ENCODE results near the gene MAPK1. TPM values are rescaled to one million over a fixed set of nuclear protein-coding genes. Genes with fewer than 3 reads are reported as not detected.
A peak's percentile ranks its signal among the peaks of the same experiment; 100 is the strongest.
"Not testable (repeated sequence)": the region's sequence is repeated elsewhere in the genome, so short reads cannot be mapped to it uniquely, and the experiment has no call there.

MAPK1 gene
- total and polyA plus RNA-seq, 5 donors, result 14.8 to 126 (median 123) TPM

- H3K4me1 ChIP-seq (ENCODE audit: control insufficient read depth, insufficient read depth, low read length); H3K4me3 ChIP-seq (ENCODE audit: low read length); intact Hi-C loops (cut with DNase I); H3K27ac ChIP-seq (ENCODE audit: low read length); DNase-seq; H3K9me3 ChIP-seq (ENCODE audit: control insufficient read depth, low read length); H3K27me3 ChIP-seq (ENCODE audit: control insufficient read depth, insufficient read depth); ATAC-seq: not testable (repeated sequence)
- 96% methylated on average over 15 of the region's 15 CpGs for WGBS
Observed at GRCh38 chr22:21721195-21721852, 146.1 kb downstream of the MAPK1 start.

- WGBS, result 97% methylated on average over 10 of the region's 10 CpGs
Observed at GRCh38 chr22:21720191-21720859, 147.1 kb downstream of the MAPK1 start.

GRCh38 chr22:21719024-21719423, 148.4 kb downstream of the MAPK1 start:
- DNase-seq, result no peak

More at GRCh38 chr22:21720191-21720859, 147.1 kb downstream of the MAPK1 start:
- ATAC-seq; H3K4me3 ChIP-seq (ENCODE audit: low read length); intact Hi-C loops (cut with DNase I); H3K4me1 ChIP-seq (ENCODE audit: control insufficient read depth, insufficient read depth, low read length); H3K27ac ChIP-seq (ENCODE audit: low read length); H3K9me3 ChIP-seq (ENCODE audit: control insufficient read depth, low read length); H3K27me3 ChIP-seq (ENCODE audit: control insufficient read depth, insufficient read depth); DNase-seq: not testable (repeated sequence)

GRCh38 chr22:21718499-21718898, 148.9 kb downstream of the MAPK1 start:
- H3K27ac ChIP-seq (ENCODE audit: low read length), result no peak overlapping the region
- intact Hi-C loops (cut with DNase I), result no loop called here

More at GRCh38 chr22:21719024-21719423, 148.4 kb downstream of the MAPK1 start:
- ATAC-seq, result no peak
- Histone ChIP-seq H3K4me1 (ENCODE audit: control insufficient read depth, insufficient read depth, low read length) (no peaks in the 10 kb centered on the region), H3K9me3 (ENCODE audit: control insufficient read depth, low read length) (no peaks in the 10 kb centered on the region), H3K27ac (ENCODE audit: low read length) (no peak overlapping the region), H3K4me3 (ENCODE audit: low read length) (no peak overlapping the region), H3K27me3 (ENCODE audit: control insufficient read depth, insufficient read depth) (no peaks in the 10 kb centered on the region)
- intact Hi-C loops (cut with DNase I), result no loop called here
- 49% methylated on average over 4 of the region's 4 CpGs for WGBS

GRCh38 chr22:21716395-21717122, 150.9 kb downstream of the MAPK1 start:
- H3K9me3 ChIP-seq (ENCODE audit: control insufficient read depth, low read length); H3K27ac ChIP-seq (ENCODE audit: low read length); ATAC-seq; intact Hi-C loops (cut with DNase I); H3K27me3 ChIP-seq (ENCODE audit: control insufficient read depth, insufficient read depth); H3K4me1 ChIP-seq (ENCODE audit: control insufficient read depth, insufficient read depth, low read length); DNase-seq; H3K4me3 ChIP-seq (ENCODE audit: low read length): not testable (repeated sequence)
- WGBS, result 92% methylated on average over 14 of the region's 15 CpGs

More at GRCh38 chr22:21718499-21718898, 148.9 kb downstream of the MAPK1 start:
- H3K4me1 ChIP-seq (ENCODE audit: control insufficient read depth, insufficient read depth, low read length), result no peaks in the 10 kb centered on the region
- ATAC-seq (no peak), DNase-seq (no peak)
- H3K9me3 ChIP-seq (ENCODE audit: control insufficient read depth, low read length), result no peaks in the 10 kb centered on the region
- WGBS, result 70% methylated on average over 4 of the region's 4 CpGs
- H3K4me3 ChIP-seq (ENCODE audit: low read length), result no peak overlapping the region
- no peaks in the 10 kb centered on the region for H3K27me3 ChIP-seq (ENCODE audit: control insufficient read depth, insufficient read depth)

- Histone ChIP-seq H3K27me3 (ENCODE audit: control insufficient read depth, insufficient read depth) (no peaks in the 10 kb centered on the region), H3K4me3 (ENCODE audit: low read length) (no peak overlapping the region), H3K9me3 (ENCODE audit: control insufficient read depth, low read length) (no peaks in the 10 kb centered on the region), H3K27ac (ENCODE audit: low read length) (no peak overlapping the region), H3K4me1 (ENCODE audit: control insufficient read depth, insufficient read depth, low read length) (no peaks in the 10 kb centered on the region)
- no peak for DNase-seq
- 74% methylated on average over 3 of the region's 3 CpGs for WGBS
- intact Hi-C loops (cut with DNase I), result loop anchor here in 3 of 4 donors (5.0 kb wide), 2 partner anchors 223 to 238 kb away; partner anchors contain the start of gene PPM1F (in 2 of the 3)
- no peak for ATAC-seq
Observed at GRCh38 chr22:21714786-21715185, 152.7 kb downstream of the MAPK1 start.

GRCh38 chr22:21714059-21714770, 153.2 kb downstream of the MAPK1 start:
- Histone ChIP-seq H3K4me3 (ENCODE audit: low read length) (no peak overlapping the region), H3K4me1 (ENCODE audit: control insufficient read depth, insufficient read depth, low read length) (no peaks in the 10 kb centered on the region), H3K27ac (ENCODE audit: low read length) (no peak overlapping the region), H3K27me3 (ENCODE audit: control insufficient read depth, insufficient read depth) (no peaks in the 10 kb centered on the region), H3K9me3 (ENCODE audit: control insufficient read depth, low read length) (no peaks in the 10 kb centered on the region)
- 62% methylated on average over 32 of the region's 32 CpGs for WGBS
- ATAC-seq (peak; percentile 5 to 12), DNase-seq (peak in 1 of 3 donors; percentile 51)
- intact Hi-C loops (cut with DNase I), result loop anchor here in 3 of 4 donors (5.0 kb wide), 2 partner anchors 223 to 238 kb away; partner anchors contain the start of gene PPM1F (in 2 of the 3)

- ATAC-seq, result no peak
- Histone ChIP-seq H3K27ac (ENCODE audit: low read length) (no peak overlapping the region), H3K27me3 (ENCODE audit: control insufficient read depth, insufficient read depth) (no peaks in the 10 kb centered on the region), H3K4me3 (ENCODE audit: low read length) (no peak overlapping the region), H3K4me1 (ENCODE audit: control insufficient read depth, insufficient read depth, low read length) (no peaks in the 10 kb centered on the region), H3K9me3 (ENCODE audit: control insufficient read depth, low read length) (no peaks in the 10 kb centered on the region)
- WGBS, result 68% methylated on average over 9 of the region's 9 CpGs
- DNase-seq, result peak in 1 of 3 donors; percentile 44
- intact Hi-C loops (cut with DNase I), result loop anchor here (1.0 to 5.0 kb wide), 3 partner anchors 224 to 239 kb away; partner anchors contain the start of gene PPM1F (in 2 of the 4)
Observed at GRCh38 chr22:21713428-21714058, 153.9 kb downstream of the MAPK1 start.

- DNase-seq, result peak; percentile 64 to 85 (median 77)
- H3K27ac ChIP-seq (ENCODE audit: low read length), result no peak overlapping the region
- H3K4me3 ChIP-seq (ENCODE audit: low read length), result no peak overlapping the region
- H3K4me1 ChIP-seq (ENCODE audit: control insufficient read depth, insufficient read depth, low read length), result peaks cover under 1% of the 10 kb centered on the region
- ATAC-seq, result peak; percentile 92 to 93
- intact Hi-C loops (cut with DNase I), result loop anchor here (1.0 to 5.0 kb wide), 3 partner anchors 224 to 239 kb away; partner anchors contain the start of gene PPM1F (in 2 of the 4)
- 7% methylated on average over 14 of the region's 14 CpGs for WGBS
- no peaks in the 10 kb centered on the region for H3K9me3 ChIP-seq (ENCODE audit: control insufficient read depth, low read length)
- no peaks in the 10 kb centered on the region for H3K27me3 ChIP-seq (ENCODE audit: control insufficient read depth, insufficient read depth)
Observed at GRCh38 chr22:21712751-21713427, 154.6 kb downstream of the MAPK1 start.

Data from right cardiac atrium (tissue), 5 donors.